ENCODE data around the gene PTPRG. TPM values are rescaled to one million over a fixed set of nuclear protein-coding genes. Genes with fewer than 3 reads are reported as not detected.

Gene PTPRG
- total RNA-seq, 2 donors from 2014 or later: 26.0 to 26.3 TPM

DNA sequence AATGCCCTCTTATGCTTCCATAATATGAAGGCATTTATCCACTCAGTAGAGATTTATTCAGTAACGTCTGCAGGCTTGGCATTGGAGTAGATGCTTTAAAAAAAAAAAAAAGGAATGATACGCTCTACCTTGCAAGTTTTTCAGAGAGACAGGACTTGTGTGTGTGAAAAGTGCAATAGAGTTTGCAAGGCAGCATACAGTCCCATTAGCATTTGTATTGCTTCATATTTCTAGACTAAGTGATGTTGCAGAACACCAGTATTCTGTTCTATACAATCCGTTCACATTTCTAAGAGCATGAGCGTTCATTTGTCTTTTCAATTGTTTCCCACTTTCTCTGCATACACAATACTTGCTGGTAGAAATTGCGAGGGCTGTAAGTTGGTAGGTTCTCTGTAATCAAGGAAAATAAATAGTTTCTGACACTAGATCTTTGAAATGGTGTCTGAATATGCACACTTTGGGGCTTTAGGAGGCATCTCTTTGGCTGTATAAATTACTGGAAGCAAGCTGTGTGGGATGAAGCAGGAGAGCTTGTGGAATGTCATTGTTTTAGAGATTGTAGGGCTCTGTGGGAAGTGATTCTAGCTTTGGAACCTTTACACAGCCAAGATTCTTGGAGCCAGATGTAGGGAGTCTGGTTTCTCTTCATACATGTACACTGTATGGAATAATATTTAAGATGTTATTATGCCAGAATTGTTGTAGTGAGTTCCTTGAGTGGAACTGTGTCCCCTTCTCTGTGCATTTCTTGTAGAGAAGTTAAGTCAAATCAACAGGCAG lies 549.3 kb downstream of the PTPRG start:
- no peaks in the 10 kb centered on the region for H3K4me1 ChIP-seq
- H3K36me3 ChIP-seq: no peaks in the 10 kb centered on the region
- TF ChIP-seq, protein P1, sequence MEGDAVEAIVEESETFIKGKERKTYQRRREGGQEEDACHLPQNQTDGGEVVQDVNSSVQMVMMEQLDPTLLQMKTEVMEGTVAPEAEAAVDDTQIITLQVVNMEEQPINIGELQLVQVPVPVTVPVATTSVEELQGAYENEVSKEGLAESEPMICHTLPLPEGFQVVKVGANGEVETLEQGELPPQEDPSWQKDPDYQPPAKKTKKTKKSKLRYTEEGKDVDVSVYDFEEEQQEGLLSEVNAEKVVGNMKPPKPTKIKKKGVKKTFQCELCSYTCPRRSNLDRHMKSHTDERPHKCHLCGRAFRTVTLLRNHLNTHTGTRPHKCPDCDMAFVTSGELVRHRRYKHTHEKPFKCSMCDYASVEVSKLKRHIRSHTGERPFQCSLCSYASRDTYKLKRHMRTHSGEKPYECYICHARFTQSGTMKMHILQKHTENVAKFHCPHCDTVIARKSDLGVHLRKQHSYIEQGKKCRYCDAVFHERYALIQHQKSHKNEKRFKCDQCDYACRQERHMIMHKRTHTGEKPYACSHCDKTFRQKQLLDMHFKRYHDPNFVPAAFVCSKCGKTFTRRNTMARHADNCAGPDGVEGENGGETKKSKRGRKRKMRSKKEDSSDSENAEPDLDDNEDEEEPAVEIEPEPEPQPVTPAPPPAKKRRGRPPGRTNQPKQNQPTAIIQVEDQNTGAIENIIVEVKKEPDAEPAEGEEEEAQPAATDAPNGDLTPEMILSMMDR (IDR thresholded peaks at IDR 0.05): no peak
- no peak overlapping the region for H3K4me3 ChIP-seq
- H3K27me3 ChIP-seq: no peaks in the 10 kb centered on the region
- no peaks in the 10 kb centered on the region for H3K9me3 ChIP-seq
- no peak overlapping the region for H3K9ac ChIP-seq (ENCODE audit: low read depth in 2 of 2, low read length in 2 of 2)
- intact Hi-C loops (cut with DNase I): no loop called here
- no peak for DNase-seq
- no peak overlapping the region for H3K27ac ChIP-seq

DNA sequence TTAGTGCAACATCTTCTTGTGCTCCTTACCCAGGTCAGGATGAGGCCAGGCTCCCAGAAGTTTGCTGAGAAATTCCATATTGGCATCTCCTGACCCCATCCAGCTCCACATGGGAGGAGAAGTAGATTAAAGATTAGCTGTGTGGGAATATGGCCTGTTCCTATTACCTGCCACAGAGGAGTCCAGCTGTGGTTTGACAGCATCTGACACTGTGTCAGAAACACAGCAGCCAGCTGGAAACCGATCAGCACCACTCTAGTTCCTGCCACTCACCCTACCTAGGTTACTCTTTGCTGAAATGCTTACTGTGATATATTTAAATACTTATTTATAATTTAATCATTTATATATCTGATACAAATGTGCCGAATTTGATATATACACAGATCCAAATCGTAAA lies 551.7 kb downstream of the PTPRG start:
- Histone ChIP-seq H3K4me3 (no peak overlapping the region), H3K36me3 (no peaks in the 10 kb centered on the region), H3K27ac (no peak overlapping the region), H3K9ac (ENCODE audit: low read depth in 2 of 2, low read length in 2 of 2) (no peak overlapping the region), H3K4me1 (no peaks in the 10 kb centered on the region), H3K9me3 (no peaks in the 10 kb centered on the region), H3K27me3 (no peaks in the 10 kb centered on the region)
- no peak for DNase-seq
- intact Hi-C loops (cut with DNase I): no loop called here
- TF ChIP-seq, protein P1 (IDR thresholded peaks at IDR 0.05): no peak

GRCh38 chr3:62114763-62115162 lies 553.4 kb downstream of the PTPRG start:
- TF ChIP-seq, protein P1 (IDR thresholded peaks at IDR 0.05): no peak
- H3K27me3 ChIP-seq: no peaks in the 10 kb centered on the region
- no peak overlapping the region for H3K27ac ChIP-seq
- H3K9me3 ChIP-seq: no peaks in the 10 kb centered on the region
- H3K36me3 ChIP-seq: no peaks in the 10 kb centered on the region
- H3K4me3 ChIP-seq: no peak overlapping the region
- intact Hi-C loops (cut with DNase I): no loop called here
- DNase-seq: no peak
- H3K4me1 ChIP-seq: no peaks in the 10 kb centered on the region
- no peak overlapping the region for H3K9ac ChIP-seq (ENCODE audit: low read depth in 2 of 2, low read length in 2 of 2)

- TF ChIP-seq, protein P1 (IDR thresholded peaks at IDR 0.05): no peak
- Histone ChIP-seq H3K4me1 (no peaks in the 10 kb centered on the region), H3K9ac (ENCODE audit: low read depth in 2 of 2, low read length in 2 of 2) (no peak overlapping the region), H3K27ac (no peak overlapping the region), H3K27me3 (no peaks in the 10 kb centered on the region), H3K36me3 (no peaks in the 10 kb centered on the region), H3K9me3 (no peaks in the 10 kb centered on the region), H3K4me3 (no peak overlapping the region)
- no peak for DNase-seq
- intact Hi-C loops (cut with DNase I): no loop called here
Observed at GRCh38 chr3:62117903-62118548, 556.7 kb downstream of the PTPRG start.

DNA sequence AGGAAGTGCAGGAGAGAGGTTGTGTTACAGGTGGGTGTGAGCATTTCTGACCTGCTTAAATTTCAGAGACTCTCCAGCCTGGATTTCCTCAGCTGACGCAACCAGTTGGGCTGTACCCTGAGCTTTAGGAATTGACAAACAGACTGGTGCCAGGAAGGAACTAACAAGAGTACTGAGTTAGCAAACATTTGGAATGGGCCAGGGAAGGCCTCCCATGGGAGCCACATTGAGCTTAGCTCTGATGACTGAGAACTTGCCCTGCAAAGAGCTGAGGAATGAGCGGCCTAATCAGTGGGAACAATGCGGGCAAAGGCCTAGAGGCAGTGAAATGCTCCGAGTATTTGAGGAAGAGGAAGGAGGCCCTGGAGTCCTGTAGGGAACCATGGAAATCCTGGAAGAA lies 557.8 kb downstream of the PTPRG start:
- Histone ChIP-seq H3K36me3 (no peaks in the 10 kb centered on the region), H3K27ac (no peak overlapping the region), H3K4me3 (no peak overlapping the region), H3K27me3 (no peaks in the 10 kb centered on the region), H3K4me1 (no peaks in the 10 kb centered on the region), H3K9me3 (no peaks in the 10 kb centered on the region), H3K9ac (ENCODE audit: low read depth in 2 of 2, low read length in 2 of 2) (no peak overlapping the region)
- TF ChIP-seq, protein P1 (IDR thresholded peaks at IDR 0.05): no peak
- DNase-seq: no peak
- intact Hi-C loops (cut with DNase I): no loop called here
